H9 (cell line): Measurements from ENCODE around the gene IDH1. TPM values are rescaled to one million over a fixed set of nuclear protein-coding genes. Genes with fewer than 3 reads are reported as not detected.

Source experiments
- DNase-seq: peaks from one replicate; pipeline ENCODE4 v3.0.0-alpha.2; 2017
- H2AFZ ChIP-seq: one replicate; pipeline ENCODE4 v1.6.1; 2013; ENCODE audit warnings: mild to moderate bottlenecking, low read length, control low read depth, moderate library complexity
- H2AK5ac ChIP-seq: 2 replicates; pipeline ENCODE4 v1.6.1; 2013; ENCODE audit warnings: low read length, control low read depth, mixed read lengths; ENCODE audit not compliant: insufficient read length
- H2BK120ac ChIP-seq: one replicate; pipeline ENCODE4 v1.6.1; 2013; ENCODE audit warnings: low read depth, mild to moderate bottlenecking, low read length, control low read depth, inconsistent platforms; ENCODE audit not compliant: poor library complexity, severe bottlenecking
- H2BK12ac ChIP-seq: 2 replicates; pipeline ENCODE4 v1.6.1; 2013; ENCODE audit warnings: low read length, control low read depth, mixed read lengths, low read depth; ENCODE audit not compliant: insufficient read length
- H2BK15ac ChIP-seq: 2 replicates; pipeline ENCODE4 v1.6.1; 2013; ENCODE audit warnings: low read depth, low read length, control low read depth
- H2BK20ac ChIP-seq: one replicate; pipeline ENCODE4 v1.6.1; 2013; ENCODE audit warnings: low read depth, mild to moderate bottlenecking, low read length, control low read depth, inconsistent platforms; ENCODE audit not compliant: poor library complexity, severe bottlenecking
- H2BK5ac ChIP-seq: 2 replicates; pipeline ENCODE4 v1.6.1; 2013; ENCODE audit warnings: low read length, control low read depth, mixed read lengths; ENCODE audit not compliant: insufficient read length
- H3K14ac ChIP-seq: 2 replicates; pipeline ENCODE4 v1.6.1; 2013; ENCODE audit warnings: low read length, control low read depth; ENCODE audit not compliant: insufficient read depth
- H3K18ac ChIP-seq: 2 replicates; pipeline ENCODE4 v1.6.1; 2013; ENCODE audit warnings: low read depth, mild to moderate bottlenecking, mixed read lengths, low read length, control low read depth; ENCODE audit not compliant: insufficient read length
- H3K23ac ChIP-seq: 2 replicates; pipeline ENCODE4 v1.6.1; 2013; ENCODE audit warnings: low read length, control low read depth, mixed read lengths, low read depth; ENCODE audit not compliant: insufficient read length
- H3K23me2 ChIP-seq: 2 replicates; pipeline ENCODE4 v1.6.1; 2013; ENCODE audit warnings: low read depth, mild to moderate bottlenecking, mixed read lengths, low read length, control low read depth; ENCODE audit not compliant: insufficient read length, poor library complexity, severe bottlenecking
- H3K27ac ChIP-seq: 2 replicates; pipeline ENCODE4 v1.5.1; 2013; ENCODE audit warnings: low read length, control low read depth, mixed read lengths, low read depth; ENCODE audit not compliant: insufficient read length
- H3K27me3 ChIP-seq: 2 replicates; pipeline ENCODE4 v1.6.1; 2013; ENCODE audit warnings: low read length, control low read depth, inconsistent platforms; ENCODE audit not compliant: insufficient read depth
- H3K4ac ChIP-seq: 2 replicates; pipeline ENCODE4 v1.6.1; 2013; ENCODE audit warnings: low read depth, mild to moderate bottlenecking, control low read depth, inconsistent platforms, low read length, moderate library complexity
- H3K4me1 ChIP-seq: 2 replicates; pipeline ENCODE4 v1.6.1; 2013; ENCODE audit warnings: low read length, control low read depth, inconsistent platforms; ENCODE audit not compliant: insufficient read depth
- H3K4me2 ChIP-seq: 2 replicates; pipeline ENCODE4 v1.6.1; 2013; ENCODE audit warnings: low read length, control low read depth, mixed read lengths; ENCODE audit not compliant: insufficient read length, insufficient read depth
- H3K56ac ChIP-seq: 2 replicates; pipeline ENCODE4 v1.6.1; 2013; ENCODE audit warnings: low read depth, mild to moderate bottlenecking, mixed read lengths, low read length, control low read depth; ENCODE audit not compliant: insufficient read length
- H3K79me1 ChIP-seq: 2 replicates; pipeline ENCODE4 v1.6.1; 2013; ENCODE audit warnings: low read depth, mild to moderate bottlenecking, moderate library complexity, low read length, control low read depth, inconsistent platforms; ENCODE audit not compliant: insufficient read depth, poor library complexity, severe bottlenecking
- H3K79me2 ChIP-seq: 2 replicates; pipeline ENCODE4 v1.6.1; 2013; ENCODE audit warnings: low read length, control low read depth, inconsistent platforms; ENCODE audit not compliant: insufficient read depth
- H3K9ac ChIP-seq: 2 replicates; pipeline ENCODE4 v1.6.1; 2013; ENCODE audit warnings: low read length, control low read depth, mixed read lengths; ENCODE audit not compliant: insufficient read length; ENCODE audit errors: extremely low read depth
- H3K9me3 ChIP-seq: one replicate; pipeline ENCODE4 v1.6.1; 2013; ENCODE audit warnings: low read depth, low read length, inconsistent platforms; ENCODE audit not compliant: control insufficient read depth
- H3T11ph ChIP-seq: one replicate; pipeline ENCODE4 v1.6.1; 2013; ENCODE audit warnings: mild to moderate bottlenecking, low read length, control low read depth, inconsistent platforms
- H4K20me1 ChIP-seq: one replicate; pipeline ENCODE4 v1.6.1; 2013; ENCODE audit not compliant: control insufficient read depth, insufficient read length, insufficient read depth
- H4K5ac ChIP-seq: 2 replicates; pipeline ENCODE4 v1.6.1; 2013; ENCODE audit warnings: low read depth, mild to moderate bottlenecking, mixed read lengths, low read length, control low read depth; ENCODE audit not compliant: insufficient read length
- H4K8ac ChIP-seq: replicated peaks from 2 replicates; pipeline ENCODE4 v1.6.1; 2013; ENCODE audit warnings: low read length, control low read depth, mixed read lengths, low read depth; ENCODE audit not compliant: insufficient read length
- H4K91ac ChIP-seq: 2 replicates; pipeline ENCODE4 v1.6.1; 2013; ENCODE audit warnings: low read depth, mild to moderate bottlenecking, moderate library complexity, mixed read lengths, low read length, control low read depth; ENCODE audit not compliant: insufficient read length
- H3K27ac Mint-ChIP-seq, 3 experiments: 2 replicates in 2 of 3; 3 replicates in 1 of 3; pipeline ENCODE4 v1.8.0; 2020 to 2021; ENCODE audit warnings: mixed read lengths in 3 of 3, mild to moderate bottlenecking in 1 of 3, moderate library complexity in 1 of 3
- H3K27me3 Mint-ChIP-seq: 2 replicates; pipeline ENCODE4 v1.8.0; 2021; ENCODE audit warnings: low read depth, mild to moderate bottlenecking, moderate library complexity, mixed read lengths
- H3K36me3 Mint-ChIP-seq, 3 experiments: 2 replicates in 2 of 3; 3 replicates in 1 of 3; pipeline ENCODE4 v1.8.0; 2020 to 2021; ENCODE audit warnings: low read depth in 3 of 3, mixed read lengths in 3 of 3; ENCODE audit not compliant: insufficient read depth in 1 of 3
- H3K4me1 Mint-ChIP-seq, 2 experiments: 2 replicates each; pipeline ENCODE4 v1.8.0; 2020; ENCODE audit warnings: mixed read lengths in 2 of 2
- H3K4me3 Mint-ChIP-seq, 2 experiments: 2 replicates in 1 of 2; 3 replicates in 1 of 2; pipeline ENCODE4 v1.8.0; 2020 to 2021; ENCODE audit warnings: mild to moderate bottlenecking in 2 of 2, mixed read lengths in 2 of 2, moderate library complexity in 1 of 2
- H3K9me3 Mint-ChIP-seq, 2 experiments: 2 replicates in 1 of 2; 3 replicates in 1 of 2; pipeline ENCODE4 v1.8.0; 2020; ENCODE audit warnings: mild to moderate bottlenecking in 2 of 2, mixed read lengths in 2 of 2, moderate library complexity in 1 of 2
- WGBS: extraction: QIAGEN DNeasy Blood & Tissue Kit; methylation state at CpG from one replicate; pipeline ENCODE4 v1.1.7; 2013; ENCODE audit warnings: missing lambda C conversion rate, low lambda C conversion rate, mixed read lengths; ENCODE audit not compliant: insufficient read length; ENCODE audit errors: extremely low coverage; 5-methylcytosine and 5-hydroxymethylcytosine counted together
- total RNA-seq: library from RNA; stranded (reverse); gene quantifications from 2 replicates; pipeline ENCODE4 v1.2.1, GENCODE V29; 2021
- TF ChIP-seq, protein P1 (sequence below): fragments of 200-600 bp; sonication (generic); conservative IDR thresholded peaks from 3 replicates; pipeline ENCODE4 v1.8.0; 2021; ENCODE audit warnings: antibody characterized with exemption, mild to moderate bottlenecking

The IDH1 gene
- total RNA-seq, 1 experiment from 2014 or later, result 234 TPM

DNA sequence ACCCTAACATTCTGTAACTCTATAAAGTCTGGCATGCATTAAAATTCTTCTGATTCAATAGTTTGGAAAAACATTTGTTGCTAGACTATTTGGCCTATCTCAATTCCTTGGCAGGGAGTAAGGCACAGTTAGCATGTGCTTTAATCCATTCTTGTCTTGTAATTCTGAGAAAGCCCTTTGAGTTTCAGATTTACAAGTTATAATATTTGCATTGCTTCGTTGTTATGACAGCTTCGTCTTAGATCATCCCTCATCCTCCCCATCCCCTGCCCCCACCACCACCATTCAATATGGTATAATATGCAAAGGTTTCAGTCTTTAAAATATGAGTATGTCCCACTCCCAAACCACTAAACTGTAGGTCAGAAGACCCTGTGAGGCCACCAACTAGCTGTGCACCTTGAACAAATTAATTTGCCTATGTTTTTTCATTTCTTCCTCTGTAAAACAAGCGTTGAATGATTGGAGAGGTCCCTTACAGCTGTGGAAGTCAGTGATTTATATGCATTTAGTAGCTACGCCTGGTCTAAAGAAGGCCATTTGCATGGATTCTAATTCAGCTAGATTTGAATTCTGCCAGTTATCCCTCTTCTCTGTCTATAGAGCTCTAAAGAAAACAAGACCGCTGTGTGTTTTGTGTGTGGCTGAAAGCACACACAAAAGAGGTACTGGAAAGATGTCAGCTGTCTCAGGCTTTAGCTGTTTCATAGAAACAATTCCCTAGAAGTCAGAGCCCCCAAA, 65.6 kb downstream of the IDH1 start:
- no peak overlapping the region for H2BK120ac ChIP-seq
- H3K9me3 ChIP-seq, result no peaks in the 10 kb centered on the region
- no peak overlapping the region for H2BK15ac ChIP-seq
- no peak overlapping the region for H3K14ac ChIP-seq
- no peak overlapping the region for H3K9ac ChIP-seq
- no peak overlapping the region for H4K8ac ChIP-seq
- H3K27ac ChIP-seq, result no peak overlapping the region
- no peak for DNase-seq
- H4K20me1 ChIP-seq, result no peaks in the 10 kb centered on the region
- H4K91ac ChIP-seq, result no peak overlapping the region
- no peak overlapping the region for H2AFZ ChIP-seq
- Mint-ChIP-seq H3K27me3 (no peaks in the 10 kb centered on the region), H3K36me3 (no peaks in the 10 kb centered on the region), H3K4me1 (peaks cover 51 to 63% of the 10 kb centered on the region in 2 experiments), H3K27ac (no peak overlapping the region; a peak in 1 of 7 replicates), H3K4me3 (no peak overlapping the region), H3K9me3 (no peaks in the 10 kb centered on the region; a peak in 1 of 5 replicates)
- H3K4ac ChIP-seq, result no peak overlapping the region
- H4K5ac ChIP-seq, result no peak overlapping the region
- H2BK20ac ChIP-seq, result no peak overlapping the region
- TF ChIP-seq, protein P1, sequence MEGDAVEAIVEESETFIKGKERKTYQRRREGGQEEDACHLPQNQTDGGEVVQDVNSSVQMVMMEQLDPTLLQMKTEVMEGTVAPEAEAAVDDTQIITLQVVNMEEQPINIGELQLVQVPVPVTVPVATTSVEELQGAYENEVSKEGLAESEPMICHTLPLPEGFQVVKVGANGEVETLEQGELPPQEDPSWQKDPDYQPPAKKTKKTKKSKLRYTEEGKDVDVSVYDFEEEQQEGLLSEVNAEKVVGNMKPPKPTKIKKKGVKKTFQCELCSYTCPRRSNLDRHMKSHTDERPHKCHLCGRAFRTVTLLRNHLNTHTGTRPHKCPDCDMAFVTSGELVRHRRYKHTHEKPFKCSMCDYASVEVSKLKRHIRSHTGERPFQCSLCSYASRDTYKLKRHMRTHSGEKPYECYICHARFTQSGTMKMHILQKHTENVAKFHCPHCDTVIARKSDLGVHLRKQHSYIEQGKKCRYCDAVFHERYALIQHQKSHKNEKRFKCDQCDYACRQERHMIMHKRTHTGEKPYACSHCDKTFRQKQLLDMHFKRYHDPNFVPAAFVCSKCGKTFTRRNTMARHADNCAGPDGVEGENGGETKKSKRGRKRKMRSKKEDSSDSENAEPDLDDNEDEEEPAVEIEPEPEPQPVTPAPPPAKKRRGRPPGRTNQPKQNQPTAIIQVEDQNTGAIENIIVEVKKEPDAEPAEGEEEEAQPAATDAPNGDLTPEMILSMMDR, result no peak
- no peak overlapping the region for H3K18ac ChIP-seq
- H3K23me2 ChIP-seq, result no peaks in the 10 kb centered on the region
- no peak overlapping the region for H2AK5ac ChIP-seq
- no peaks in the 10 kb centered on the region for H3K79me2 ChIP-seq
- H3K4me1 ChIP-seq, result peaks cover 8% of the 10 kb centered on the region
- H3K4me2 ChIP-seq, result no peak overlapping the region
- WGBS, result no CpG with 5 or more reads among the region's 5 CpGs
- no peak overlapping the region for H3K23ac ChIP-seq
- H3K56ac ChIP-seq, result no peak overlapping the region
- no peaks in the 10 kb centered on the region for H3K79me1 ChIP-seq
- no peak overlapping the region for H2BK5ac ChIP-seq
- H3K27me3 ChIP-seq, result no peaks in the 10 kb centered on the region
- no peak overlapping the region for H2BK12ac ChIP-seq
- H3T11ph ChIP-seq, result no peak overlapping the region
